NCI-H1417 (cell line): ENCODE data around the gene PAXIP1.
A peak's percentile ranks its signal among the peaks of the same experiment; 100 is the strongest.

Experiments used
- DNase-seq, 3 experiments: peaks; one replicate each; lab custom pipeline; 2025; lab: John Stamatoyannopoulos, UW

Gene PAXIP1

GRCh38 chr7:154913638-154914307 lies 89.2 kb downstream of the PAXIP1 start:
- DNase-seq: peak; percentile 80 to 90 (median 82)

- DNase-seq: no peak
These were observed 89.9 kb downstream of the PAXIP1 start for GRCh38 chr7:154912871-154913637.

GRCh38 chr7:154911862-154912455 lies 91.0 kb downstream of the PAXIP1 start:
- DNase-seq: no peak

- no peak for DNase-seq
These were observed 91.5 kb downstream of the PAXIP1 start for GRCh38 chr7:154911411-154911810.

- DNase-seq: no peak
These were observed 91.9 kb downstream of the PAXIP1 start for GRCh38 chr7:154910977-154911376.

- no peak for DNase-seq
These were observed 92.8 kb downstream of the PAXIP1 start for GRCh38 chr7:154910125-154910524.

- DNase-seq: no peak
These were observed 93.5 kb downstream of the PAXIP1 start for GRCh38 chr7:154909241-154910105.

GRCh38 chr7:154907651-154908620 lies 95.0 kb downstream of the PAXIP1 start:
- DNase-seq: no peak

GRCh38 chr7:154906736-154907355 lies 96.1 kb downstream of the PAXIP1 start:
- no peak for DNase-seq

- no peak for DNase-seq
These were observed 96.7 kb downstream of the PAXIP1 start for GRCh38 chr7:154906201-154906600.

- no peak for DNase-seq
These were observed 97.3 kb downstream of the PAXIP1 start for GRCh38 chr7:154905615-154906014.

- DNase-seq: no peak
These were observed 97.8 kb downstream of the PAXIP1 start for GRCh38 chr7:154905146-154905545.

GRCh38 chr7:154903083-154903731 lies 99.7 kb downstream of the PAXIP1 start:
- no peak for DNase-seq

GRCh38 chr7:154902600-154903082 lies 100.3 kb downstream of the PAXIP1 start:
- no peak for DNase-seq

- no peak for DNase-seq
These were observed 103.1 kb downstream of the PAXIP1 start for GRCh38 chr7:154899862-154900261.

GRCh38 chr7:154898973-154899855 lies 103.7 kb downstream of the PAXIP1 start:
- no peak for DNase-seq

- no peak for DNase-seq
These were observed 106.8 kb downstream of the PAXIP1 start for GRCh38 chr7:154896076-154896475.
